Activated CD8-positive, alpha-beta T cell treated with anti-CD3 and anti-CD28 coated beads for 36 hours (primary cell): Measurements from ENCODE around the gene DAB2IP. TPM values are rescaled to one million over a fixed set of nuclear protein-coding genes. Genes with fewer than 3 reads are reported as not detected.

Source experiments
- ATAC-seq: fragments of 200-7000 bp; cut with Tn5 transposase; one replicate; pipeline ENCODE4 v1.10.0; 2021; ENCODE audit warnings: mild to moderate bottlenecking, moderate library complexity
- CTCF ChIA-PET: fragments of 350-600 bp; sonication (Branson Sonifier 250); formaldehyde crosslinking; loops from one replicate; lab custom pipeline; 2021; ENCODE audit warnings: antibody characterized with exemption; lab: Charles Lee
- POLR2A ChIA-PET: fragments of 350-600 bp; sonication (Branson Sonifier 250); formaldehyde crosslinking; loops from one replicate; lab custom pipeline; 2021; ENCODE audit warnings: antibody characterized with exemption; lab: Charles Lee
- DNase-seq: peaks from one replicate; pipeline ENCODE4 v3.0.0-alpha.2; 2020
- H3K27ac Mint-ChIP-seq: one replicate; pipeline ENCODE4 v1.8.0; 2021; ENCODE audit warnings: mild to moderate bottlenecking, mixed read lengths
- H3K27me3 Mint-ChIP-seq: one replicate; pipeline ENCODE4 v1.8.0; 2021; ENCODE audit warnings: mixed read lengths
- H3K36me3 Mint-ChIP-seq: one replicate; pipeline ENCODE4 v1.8.0; 2021; ENCODE audit warnings: low read depth, mixed read lengths
- H3K4me1 Mint-ChIP-seq: one replicate; pipeline ENCODE4 v1.8.0; 2021; ENCODE audit warnings: low read depth, mixed read lengths
- H3K4me3 Mint-ChIP-seq: one replicate; pipeline ENCODE4 v1.8.0; 2021; ENCODE audit warnings: mild to moderate bottlenecking, moderate library complexity, mixed read lengths
- H3K9me3 Mint-ChIP-seq: one replicate; pipeline ENCODE4 v1.8.0; 2021; ENCODE audit warnings: mixed read lengths
- intact Hi-C: fragments of 100-400 bp; cut with micrococcal nuclease; formaldehyde crosslinking; loops from one replicate; pipeline ENCODE4 v1.10.0; 2022
- total RNA-seq, 2 experiments: library from RNA; stranded (reverse); gene quantifications; one replicate each; pipeline ENCODE4 v1.2.3, GENCODE V29; 2021
- TF ChIP-seq, protein P1 (sequence below): fragments of 200-600 bp; IDR thresholded peaks from one replicate; pipeline ENCODE4 v1.8.0; 2022; ENCODE audit warnings: antibody characterized with exemption, mild to moderate bottlenecking

The DAB2IP gene
- total RNA-seq, 2 experiments from 2014 or later = 0.54 to 1.5 TPM

DNA sequence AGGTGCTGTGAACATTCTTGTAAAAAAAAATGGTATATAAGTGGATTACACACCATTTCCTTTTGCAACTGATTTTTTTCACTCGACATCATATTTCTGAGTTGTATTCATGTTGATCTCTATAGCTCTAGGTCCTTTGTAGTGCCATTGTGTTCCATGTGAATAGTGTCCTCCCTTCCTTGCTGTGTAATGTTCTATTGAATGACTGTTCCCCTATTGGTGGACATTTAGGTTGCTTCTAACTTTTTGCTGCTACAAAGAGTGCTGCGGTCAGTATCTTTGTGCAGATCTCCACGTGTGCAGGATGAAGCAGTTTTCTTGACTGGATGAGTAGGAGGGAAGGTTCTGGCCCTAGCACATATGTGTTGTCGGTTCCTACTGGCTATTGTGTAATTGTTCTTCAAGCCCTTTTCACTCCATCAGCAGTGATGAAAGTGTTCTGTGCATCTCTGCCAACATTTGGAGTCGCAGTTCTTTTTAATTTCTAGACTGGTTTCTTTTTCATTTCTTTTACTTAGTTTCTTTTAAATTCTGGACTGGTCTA, 20.2 kb downstream of the DAB2IP start:
- Mint-ChIP-seq H3K4me1 (no peaks in the 10 kb centered on the region), H3K4me3 (no peak overlapping the region), H3K27me3 (peaks cover 9% of the 10 kb centered on the region), H3K9me3 (no peaks in the 10 kb centered on the region), H3K27ac (no peak overlapping the region), H3K36me3 (no peaks in the 10 kb centered on the region)
- CTCF ChIA-PET = no interaction called here
- TF ChIP-seq, protein P1, sequence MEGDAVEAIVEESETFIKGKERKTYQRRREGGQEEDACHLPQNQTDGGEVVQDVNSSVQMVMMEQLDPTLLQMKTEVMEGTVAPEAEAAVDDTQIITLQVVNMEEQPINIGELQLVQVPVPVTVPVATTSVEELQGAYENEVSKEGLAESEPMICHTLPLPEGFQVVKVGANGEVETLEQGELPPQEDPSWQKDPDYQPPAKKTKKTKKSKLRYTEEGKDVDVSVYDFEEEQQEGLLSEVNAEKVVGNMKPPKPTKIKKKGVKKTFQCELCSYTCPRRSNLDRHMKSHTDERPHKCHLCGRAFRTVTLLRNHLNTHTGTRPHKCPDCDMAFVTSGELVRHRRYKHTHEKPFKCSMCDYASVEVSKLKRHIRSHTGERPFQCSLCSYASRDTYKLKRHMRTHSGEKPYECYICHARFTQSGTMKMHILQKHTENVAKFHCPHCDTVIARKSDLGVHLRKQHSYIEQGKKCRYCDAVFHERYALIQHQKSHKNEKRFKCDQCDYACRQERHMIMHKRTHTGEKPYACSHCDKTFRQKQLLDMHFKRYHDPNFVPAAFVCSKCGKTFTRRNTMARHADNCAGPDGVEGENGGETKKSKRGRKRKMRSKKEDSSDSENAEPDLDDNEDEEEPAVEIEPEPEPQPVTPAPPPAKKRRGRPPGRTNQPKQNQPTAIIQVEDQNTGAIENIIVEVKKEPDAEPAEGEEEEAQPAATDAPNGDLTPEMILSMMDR = no peak
- intact Hi-C loops = no loop called here
- DNase-seq (no peak), ATAC-seq (no peak)
- POLR2A ChIA-PET = no interaction called here

DNA sequence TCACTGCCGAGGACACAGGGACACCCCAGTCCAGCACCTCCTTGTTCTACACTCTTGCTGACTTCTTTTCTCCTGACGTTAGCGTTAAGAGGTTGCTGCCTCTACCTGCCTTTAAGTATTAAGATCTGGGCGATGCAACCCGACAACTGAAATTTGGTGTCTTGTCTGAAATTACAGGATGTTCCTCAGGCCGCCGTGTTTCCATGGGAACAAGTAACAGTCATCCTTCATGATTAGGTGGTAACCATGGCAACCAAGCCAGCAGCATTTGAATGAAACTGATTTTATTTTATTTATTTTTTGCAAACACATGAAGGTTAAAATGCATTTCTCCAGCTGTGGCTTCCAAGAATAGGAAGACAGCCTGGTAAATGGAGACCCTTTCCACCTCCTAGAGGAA, 20.8 kb downstream of the DAB2IP start:
- TF ChIP-seq, protein P1 = no peak
- Mint-ChIP-seq H3K36me3 (no peaks in the 10 kb centered on the region), H3K27me3 (peaks cover 9% of the 10 kb centered on the region), H3K27ac (no peak overlapping the region), H3K4me3 (no peak overlapping the region), H3K4me1 (no peaks in the 10 kb centered on the region), H3K9me3 (no peaks in the 10 kb centered on the region)
- no peak for ATAC-seq
- CTCF ChIA-PET = no interaction called here
- no peak for DNase-seq
- intact Hi-C loops = no loop called here
- POLR2A ChIA-PET = no interaction called here

- no peak overlapping the region for H3K27ac Mint-ChIP-seq
These were observed 21.6 kb downstream of the DAB2IP start for GRCh38 chr9:121672986-121673385.

GRCh38 chr9:121673576-121673975, 22.1 kb downstream of the DAB2IP start:
- no peak overlapping the region for H3K4me3 Mint-ChIP-seq
- POLR2A ChIA-PET = no interaction called here
- TF ChIP-seq, protein P1 = no peak
- H3K27ac Mint-ChIP-seq = no peak overlapping the region
- DNase-seq = no peak
- intact Hi-C loops = no loop called here
- H3K4me1 Mint-ChIP-seq = no peaks in the 10 kb centered on the region
- ATAC-seq = no peak
- H3K9me3 Mint-ChIP-seq = no peaks in the 10 kb centered on the region
- no peaks in the 10 kb centered on the region for H3K36me3 Mint-ChIP-seq
- CTCF ChIA-PET = interaction anchor here (0.9 kb wide), 1 partner anchor 127 kb away, joined by 3 read pairs; no protein-coding TSS in a partner anchor
- H3K27me3 Mint-ChIP-seq = peaks cover 10% of the 10 kb centered on the region

More at GRCh38 chr9:121672986-121673385, 21.6 kb downstream of the DAB2IP start:
- Mint-ChIP-seq H3K27me3 (peaks cover 9% of the 10 kb centered on the region), H3K4me1 (no peaks in the 10 kb centered on the region), H3K9me3 (no peaks in the 10 kb centered on the region), H3K36me3 (no peaks in the 10 kb centered on the region), H3K4me3 (no peak overlapping the region)
- TF ChIP-seq, protein P1 = no peak
- ChIA-PET CTCF (no interaction called here), POLR2A (no interaction called here)
- intact Hi-C loops = no loop called here
- DNase-seq = no peak
- ATAC-seq = no peak

GRCh38 chr9:121674017-121674416, 22.6 kb downstream of the DAB2IP start:
- H3K27ac Mint-ChIP-seq = no peak overlapping the region
- no peaks in the 10 kb centered on the region for H3K9me3 Mint-ChIP-seq
- intact Hi-C loops = no loop called here
- ATAC-seq (no peak), DNase-seq (no peak)
- ChIA-PET POLR2A (no interaction called here), CTCF (interaction anchor here (0.9 kb wide), 1 partner anchor 128 kb away, joined by 3 read pairs; no protein-coding TSS in a partner anchor)
- no peaks in the 10 kb centered on the region for H3K36me3 Mint-ChIP-seq
- TF ChIP-seq, protein P1 = no peak
- no peaks in the 10 kb centered on the region for H3K4me1 Mint-ChIP-seq
- H3K27me3 Mint-ChIP-seq = peaks cover 10% of the 10 kb centered on the region
- H3K4me3 Mint-ChIP-seq = no peak overlapping the region
